ENCODE results near the gene SPEM1. TPM values are rescaled to one million over a fixed set of nuclear protein-coding genes. Genes with fewer than 3 reads are reported as not detected.

The SPEM1 gene
- total and polyA plus RNA-seq, 7 donors = 0.06 TPM; not detected in 6

DNA sequence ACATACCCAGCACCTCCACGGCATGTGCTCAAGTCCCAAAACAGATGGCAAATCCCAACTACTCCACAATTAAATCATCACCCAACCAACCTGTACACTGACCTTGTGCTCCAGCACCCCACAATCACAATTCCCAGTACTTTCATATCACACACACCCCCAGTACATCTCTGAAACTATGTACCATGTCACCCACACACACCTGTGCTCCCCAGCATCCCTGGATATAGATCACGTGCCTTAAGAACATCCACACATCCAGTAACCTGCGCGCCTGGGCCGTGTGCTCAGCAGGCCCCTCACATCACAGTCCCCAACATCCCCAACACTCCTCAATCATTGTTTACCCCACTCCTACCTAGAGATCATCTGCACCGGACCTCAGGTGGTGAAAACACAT, 10.4 kb upstream of the SPEM1 start:
- ATAC-seq = no peak
- intact Hi-C loops (cut with DNase I) = no loop called here
- Histone ChIP-seq H3K9me3 (no peaks in the 10 kb centered on the region), H3K27me3 (ENCODE audit: insufficient read depth in 3 of 3, low read length in 2 of 3) (no peaks in the 10 kb centered on the region), H3K4me1 (no peaks in the 10 kb centered on the region), H3K36me3 (ENCODE audit: insufficient read depth in 1 of 2, low read depth in 1 of 2) (peaks cover 0 to 3% of the 10 kb centered on the region in 2 donors), H3K4me3 (no peak overlapping the region), H3K27ac (no peak overlapping the region)
- TF ChIP-seq, protein P1, sequence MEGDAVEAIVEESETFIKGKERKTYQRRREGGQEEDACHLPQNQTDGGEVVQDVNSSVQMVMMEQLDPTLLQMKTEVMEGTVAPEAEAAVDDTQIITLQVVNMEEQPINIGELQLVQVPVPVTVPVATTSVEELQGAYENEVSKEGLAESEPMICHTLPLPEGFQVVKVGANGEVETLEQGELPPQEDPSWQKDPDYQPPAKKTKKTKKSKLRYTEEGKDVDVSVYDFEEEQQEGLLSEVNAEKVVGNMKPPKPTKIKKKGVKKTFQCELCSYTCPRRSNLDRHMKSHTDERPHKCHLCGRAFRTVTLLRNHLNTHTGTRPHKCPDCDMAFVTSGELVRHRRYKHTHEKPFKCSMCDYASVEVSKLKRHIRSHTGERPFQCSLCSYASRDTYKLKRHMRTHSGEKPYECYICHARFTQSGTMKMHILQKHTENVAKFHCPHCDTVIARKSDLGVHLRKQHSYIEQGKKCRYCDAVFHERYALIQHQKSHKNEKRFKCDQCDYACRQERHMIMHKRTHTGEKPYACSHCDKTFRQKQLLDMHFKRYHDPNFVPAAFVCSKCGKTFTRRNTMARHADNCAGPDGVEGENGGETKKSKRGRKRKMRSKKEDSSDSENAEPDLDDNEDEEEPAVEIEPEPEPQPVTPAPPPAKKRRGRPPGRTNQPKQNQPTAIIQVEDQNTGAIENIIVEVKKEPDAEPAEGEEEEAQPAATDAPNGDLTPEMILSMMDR (IDR thresholded peaks at IDR 0.05) = no peak
- no peak for DNase-seq
- WGBS, 3 donors = 90 to 94% (median 93%) methylated on average over 6 of the region's 6 CpGs

DNA sequence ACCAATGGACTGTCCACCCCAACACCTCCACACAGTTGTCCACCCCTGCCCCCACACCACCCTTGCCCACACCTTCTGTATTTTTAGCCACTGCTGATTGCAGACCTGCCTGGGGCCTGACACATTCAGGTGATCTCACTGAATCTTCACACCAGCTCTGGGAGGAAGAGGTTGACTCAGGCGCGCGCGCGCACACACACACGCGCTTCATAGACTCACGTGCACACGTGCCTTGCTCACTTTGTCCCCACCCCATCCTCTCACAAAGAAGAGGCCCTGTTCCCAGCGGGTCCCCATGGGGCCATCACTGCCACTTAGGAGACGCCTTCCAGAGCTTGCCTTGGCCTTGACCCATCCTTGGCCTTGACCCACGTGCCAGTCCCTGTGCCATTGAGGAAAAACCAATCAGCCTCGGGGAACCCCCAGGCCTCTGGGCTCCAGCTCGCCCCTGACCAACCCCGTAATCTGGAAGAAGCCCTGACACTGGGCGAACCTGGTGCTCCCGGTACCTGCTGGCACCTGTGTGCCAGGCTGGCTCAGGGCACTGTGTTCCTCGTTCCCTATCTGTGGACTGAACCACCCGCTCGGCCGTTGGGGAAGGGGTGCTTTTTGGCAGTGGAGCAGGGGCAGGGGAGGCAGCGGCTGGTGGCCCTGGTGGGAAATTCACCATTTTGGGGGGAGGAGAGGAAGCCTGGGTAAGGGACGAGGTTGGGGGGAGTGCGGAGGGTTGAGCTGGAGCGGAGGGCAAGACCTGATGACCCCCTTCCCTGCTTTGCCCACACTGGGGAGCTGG, 9.3 kb upstream of the SPEM1 start:
- ATAC-seq = no peak
- WGBS, 3 donors = 87 to 93% (median 90%) methylated on average over 25 of the region's 25 CpGs
- H3K27me3 ChIP-seq (ENCODE audit: insufficient read depth in 3 of 3, low read length in 2 of 3) = no peaks in the 10 kb centered on the region
- no peaks in the 10 kb centered on the region for H3K4me1 ChIP-seq
- H3K9me3 ChIP-seq = no peaks in the 10 kb centered on the region
- H3K27ac ChIP-seq = no peak overlapping the region
- TF ChIP-seq, protein P1 (IDR thresholded peaks at IDR 0.05) = no peak
- H3K36me3 ChIP-seq (ENCODE audit: insufficient read depth in 1 of 2, low read depth in 1 of 2) = peaks cover 0 to 5% of the 10 kb centered on the region in 2 donors
- DNase-seq = no peak
- intact Hi-C loops (cut with DNase I) = no loop called here
- no peak overlapping the region for H3K4me3 ChIP-seq

DNA sequence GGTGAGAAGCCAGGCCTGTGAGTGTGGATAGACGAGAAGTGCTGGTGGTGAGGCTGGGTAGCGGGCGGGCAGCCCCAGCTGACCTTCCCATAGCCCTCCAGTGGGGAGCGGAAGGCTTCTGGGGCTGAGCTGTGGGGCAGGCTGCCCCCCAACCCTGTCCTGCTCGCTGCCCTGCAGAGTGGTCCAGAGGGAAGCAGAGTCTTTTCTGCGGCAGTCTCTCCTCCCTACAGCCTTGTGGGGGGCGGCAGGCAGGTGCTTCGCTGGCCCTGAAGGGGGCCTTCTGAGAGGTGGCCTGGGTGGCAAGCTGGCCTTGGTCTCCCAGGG, 8.7 kb upstream of the SPEM1 start:
- intact Hi-C loops (cut with DNase I) = no loop called here
- Histone ChIP-seq H3K4me1 (no peaks in the 10 kb centered on the region), H3K9me3 (no peaks in the 10 kb centered on the region), H3K4me3 (no peak overlapping the region), H3K27me3 (ENCODE audit: insufficient read depth in 3 of 3, low read length in 2 of 3) (no peaks in the 10 kb centered on the region), H3K36me3 (ENCODE audit: insufficient read depth in 1 of 2, low read depth in 1 of 2) (peaks cover 0 to 5% of the 10 kb centered on the region in 2 donors), H3K27ac (no peak overlapping the region)
- DNase-seq (no peak), ATAC-seq (no peak)
- WGBS, 3 donors = 89 to 98% (median 94%) methylated on average over 8 of the region's 8 CpGs
- TF ChIP-seq, protein P1 (IDR thresholded peaks at IDR 0.05) = no peak

DNA sequence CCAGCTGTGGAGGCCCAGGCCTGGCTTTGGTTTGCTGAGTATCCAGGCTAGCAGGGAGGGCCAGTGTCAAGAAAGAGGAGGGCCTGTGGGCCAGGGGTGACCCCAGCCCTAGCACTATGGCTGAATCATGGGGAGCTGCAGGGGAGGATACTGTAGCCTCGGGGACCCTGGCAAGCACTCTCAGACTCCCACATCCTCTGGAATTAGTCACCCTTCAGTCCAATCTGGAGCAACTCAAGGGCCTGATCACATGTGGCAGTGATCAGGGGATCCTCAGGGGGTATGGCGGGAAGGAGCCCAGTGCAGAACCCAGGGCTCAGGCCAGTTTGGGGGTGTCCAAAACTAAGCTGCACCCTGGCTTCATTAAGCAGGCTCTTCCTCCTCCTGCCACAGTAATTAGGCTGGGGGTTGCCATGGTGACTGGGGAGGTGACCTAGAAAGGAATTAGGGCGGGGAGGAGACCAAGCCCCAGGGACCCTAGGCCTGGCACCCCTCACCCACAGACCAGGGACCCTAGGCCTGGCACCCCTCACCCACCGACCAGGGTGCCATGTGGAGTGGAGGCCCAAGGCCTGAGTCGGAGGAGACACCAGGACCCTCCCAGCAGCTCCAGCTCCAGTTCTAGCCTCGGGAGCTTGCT, 6.7 kb upstream of the SPEM1 start:
- H3K4me1 ChIP-seq = no peaks in the 10 kb centered on the region
- H3K36me3 ChIP-seq (ENCODE audit: insufficient read depth in 1 of 2, low read depth in 1 of 2) = peaks cover 0 to 5% of the 10 kb centered on the region in 2 donors
- no peak overlapping the region for H3K4me3 ChIP-seq
- intact Hi-C loops (cut with DNase I) = no loop called here
- H3K27me3 ChIP-seq (ENCODE audit: insufficient read depth in 3 of 3, low read length in 2 of 3) = no peaks in the 10 kb centered on the region
- no peaks in the 10 kb centered on the region for H3K9me3 ChIP-seq
- WGBS, 3 donors = 79 to 85% (median 83%) methylated on average over 6 of the region's 6 CpGs
- H3K27ac ChIP-seq = no peak overlapping the region
- ATAC-seq (peak in 1 of 4 donors; percentile 10), DNase-seq (peak in 1 of 2 donors; percentile 46)
- TF ChIP-seq, protein P1 (IDR thresholded peaks at IDR 0.05) = no peak
